ENCODE results near the gene ALG14. TPM values are rescaled to one million over a fixed set of nuclear protein-coding genes. Genes with fewer than 3 reads are reported as not detected.
"Not testable (repeated sequence)": the region's sequence is repeated elsewhere in the genome, so short reads cannot be mapped to it uniquely, and the experiment has no call there.

The ALG14 gene
- total RNA-seq, 2 experiments from 2014 or later, result 2.3 to 3.4 TPM

DNA sequence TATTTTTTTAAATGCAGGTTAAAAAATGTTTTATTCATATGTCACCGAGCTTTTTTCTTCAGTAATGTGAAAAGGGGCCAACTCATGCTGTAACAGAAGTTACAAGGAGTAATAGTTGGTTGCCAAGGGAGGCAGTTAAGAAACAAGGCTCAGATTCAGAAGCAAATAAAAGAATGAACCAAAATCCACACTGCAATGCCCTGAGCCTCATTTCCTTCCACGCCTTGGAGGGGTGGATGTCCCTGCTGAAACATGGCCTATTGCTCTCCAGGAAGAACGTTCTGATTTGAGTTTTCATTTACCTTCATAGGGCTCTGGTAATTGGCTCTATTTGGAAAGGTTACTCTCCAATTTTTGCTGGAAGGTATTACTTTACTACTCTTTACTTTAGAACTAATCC, 24.4 kb downstream of the ALG14 start:
- Mint-ChIP-seq H3K27ac (no peak overlapping the region), H3K4me3 (no peak overlapping the region), H3K9me3 (no peaks in the 10 kb centered on the region), H3K4me1 (no peaks in the 10 kb centered on the region), H3K27me3 (no peaks in the 10 kb centered on the region), H3K36me3 (ENCODE audit: low read depth) (no peaks in the 10 kb centered on the region)
- CTCF ChIA-PET, result no interaction called here
- POLR2A ChIA-PET, result no interaction called here
- no peak for DNase-seq

DNA sequence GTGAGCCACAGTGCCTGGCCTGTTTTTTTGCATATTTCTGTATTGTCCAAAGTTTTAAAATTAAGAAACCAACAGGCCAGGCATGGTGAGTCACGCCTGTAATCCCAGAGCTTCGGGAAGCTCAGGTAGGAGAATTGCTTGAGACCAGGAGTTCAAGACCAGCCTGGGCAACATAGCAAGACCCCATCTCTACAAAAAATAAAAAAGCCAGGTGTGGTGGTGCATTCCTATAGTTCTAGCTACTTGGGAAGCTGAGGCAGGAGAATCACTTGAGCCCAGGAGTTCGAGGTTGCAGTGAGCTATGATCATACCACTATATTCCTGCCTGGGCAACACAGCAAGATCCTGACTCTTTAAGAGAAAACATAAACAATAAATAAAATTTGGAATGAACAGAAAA, 25.1 kb downstream of the ALG14 start:
- H3K27ac Mint-ChIP-seq; H3K9me3 Mint-ChIP-seq; H3K36me3 Mint-ChIP-seq (ENCODE audit: low read depth); H3K27me3 Mint-ChIP-seq; H3K4me1 Mint-ChIP-seq; POLR2A ChIA-PET; CTCF ChIA-PET; H3K4me3 Mint-ChIP-seq; DNase-seq: not testable (repeated sequence)

DNA sequence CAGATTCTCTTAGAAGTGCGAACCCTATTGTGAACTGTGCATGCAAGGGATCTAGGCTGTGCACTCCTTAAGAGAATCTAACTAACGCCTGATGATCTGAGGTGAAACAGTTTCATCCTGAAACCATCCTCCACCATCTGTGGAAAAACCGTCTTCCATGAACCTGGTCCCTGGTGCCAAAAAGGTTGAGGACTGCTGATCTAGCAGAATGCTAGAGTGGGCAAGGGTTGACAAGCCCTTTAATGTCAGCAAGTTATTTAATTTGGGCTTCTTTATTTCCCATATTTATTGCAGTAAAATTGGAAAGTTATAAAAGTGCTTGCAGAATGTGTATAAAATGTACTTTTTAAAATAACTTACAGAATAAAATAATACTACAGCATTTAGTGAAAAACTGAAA, 26.4 kb downstream of the ALG14 start:
- POLR2A ChIA-PET, result no interaction called here

GRCh38 chr1:95043141-95043980, 29.4 kb downstream of the ALG14 start:
- Mint-ChIP-seq H3K27ac (no peak overlapping the region), H3K9me3 (no peaks in the 10 kb centered on the region), H3K27me3 (no peaks in the 10 kb centered on the region), H3K36me3 (ENCODE audit: low read depth) (no peaks in the 10 kb centered on the region), H3K4me3 (no peak overlapping the region), H3K4me1 (no peaks in the 10 kb centered on the region)
- ChIA-PET CTCF (interaction anchor here (0.6 to 2.5 kb wide), 11 partner anchors 10 to 213 kb away, joined by 3 to 30 read pairs (median 4); no protein-coding TSS in a partner anchor), POLR2A (no interaction called here)
- peak; percentile 82 for DNase-seq

More for the DNA sequence above, 26.4 kb downstream of the ALG14 start:
- Mint-ChIP-seq H3K27ac (no peak overlapping the region), H3K9me3 (no peaks in the 10 kb centered on the region), H3K4me1 (no peaks in the 10 kb centered on the region), H3K27me3 (no peaks in the 10 kb centered on the region), H3K36me3 (ENCODE audit: low read depth) (no peaks in the 10 kb centered on the region), H3K4me3 (no peak overlapping the region)
- no peak for DNase-seq
- CTCF ChIA-PET, result no interaction called here

- no peak for DNase-seq
- Mint-ChIP-seq H3K27ac (no peak overlapping the region), H3K27me3 (no peaks in the 10 kb centered on the region), H3K36me3 (ENCODE audit: low read depth) (no peaks in the 10 kb centered on the region), H3K4me3 (no peak overlapping the region), H3K4me1 (no peaks in the 10 kb centered on the region), H3K9me3 (no peaks in the 10 kb centered on the region)
- POLR2A ChIA-PET, result no interaction called here
- CTCF ChIA-PET, result interaction anchor here (1.4 kb wide), 1 partner anchor 188 kb away, joined by 9 read pairs; no protein-coding TSS in a partner anchor
Observed at GRCh38 chr1:95042286-95042685, 30.5 kb downstream of the ALG14 start.

- Mint-ChIP-seq H3K36me3 (ENCODE audit: low read depth) (no peaks in the 10 kb centered on the region), H3K4me3 (no peak overlapping the region), H3K27me3 (no peaks in the 10 kb centered on the region), H3K4me1 (no peaks in the 10 kb centered on the region), H3K27ac (no peak overlapping the region), H3K9me3 (no peaks in the 10 kb centered on the region)
- CTCF ChIA-PET, result interaction anchor here (0.7 to 1.4 kb wide), 2 partner anchors 155 to 187 kb away, joined by 4 to 9 read pairs; no protein-coding TSS in a partner anchor
- peak; percentile 30 for DNase-seq
- POLR2A ChIA-PET, result no interaction called here
Observed at GRCh38 chr1:95041491-95042165, 31.1 kb downstream of the ALG14 start.

GRCh38 chr1:95040032-95040525, 32.7 kb downstream of the ALG14 start:
- CTCF ChIA-PET, result interaction anchor here (0.7 kb wide), 1 partner anchor 189 kb away, joined by 3 read pairs; no protein-coding TSS in a partner anchor
- DNase-seq, result no peak
- Mint-ChIP-seq H3K36me3 (ENCODE audit: low read depth) (no peaks in the 10 kb centered on the region), H3K27ac (no peak overlapping the region), H3K4me3 (no peak overlapping the region), H3K27me3 (no peaks in the 10 kb centered on the region), H3K4me1 (no peaks in the 10 kb centered on the region), H3K9me3 (no peaks in the 10 kb centered on the region)
- POLR2A ChIA-PET, result no interaction called here

- Mint-ChIP-seq H3K27ac (no peak overlapping the region), H3K9me3 (no peaks in the 10 kb centered on the region), H3K4me1 (no peaks in the 10 kb centered on the region), H3K36me3 (ENCODE audit: low read depth) (no peaks in the 10 kb centered on the region), H3K27me3 (no peaks in the 10 kb centered on the region), H3K4me3 (no peak overlapping the region)
- no peak for DNase-seq
- CTCF ChIA-PET, result interaction anchor here (0.7 kb wide), 1 partner anchor 189 kb away, joined by 3 read pairs; no protein-coding TSS in a partner anchor
- POLR2A ChIA-PET, result no interaction called here
Observed at GRCh38 chr1:95039360-95040031, 33.3 kb downstream of the ALG14 start.

- no peak for DNase-seq
- no peak overlapping the region for H3K4me3 Mint-ChIP-seq
- CTCF ChIA-PET, result interaction anchor here (1.8 kb wide), 1 partner anchor 181 kb away, joined by 6 read pairs; no protein-coding TSS in a partner anchor
- no peaks in the 10 kb centered on the region for H3K27me3 Mint-ChIP-seq
- no peak overlapping the region for H3K27ac Mint-ChIP-seq
- H3K4me1 Mint-ChIP-seq, result no peaks in the 10 kb centered on the region
- H3K36me3 Mint-ChIP-seq (ENCODE audit: low read depth), result no peaks in the 10 kb centered on the region
- no peaks in the 10 kb centered on the region for H3K9me3 Mint-ChIP-seq
- POLR2A ChIA-PET, result no interaction called here
Observed at GRCh38 chr1:95035536-95035935, 37.2 kb downstream of the ALG14 start.

GRCh38 chr1:95034506-95034905, 38.2 kb downstream of the ALG14 start:
- H3K27ac Mint-ChIP-seq, result no peak overlapping the region
- no peak overlapping the region for H3K4me3 Mint-ChIP-seq
- H3K9me3 Mint-ChIP-seq, result peaks cover under 1% of the 10 kb centered on the region
- H3K4me1 Mint-ChIP-seq, result no peaks in the 10 kb centered on the region
- DNase-seq, result no peak
- H3K27me3 Mint-ChIP-seq, result no peaks in the 10 kb centered on the region
- no peaks in the 10 kb centered on the region for H3K36me3 Mint-ChIP-seq (ENCODE audit: low read depth)
- POLR2A ChIA-PET, result no interaction called here
- CTCF ChIA-PET, result interaction anchor here (1.1 to 1.8 kb wide), 2 partner anchors 36 to 180 kb away, joined by 5 to 6 read pairs; no protein-coding TSS in a partner anchor

DNA sequence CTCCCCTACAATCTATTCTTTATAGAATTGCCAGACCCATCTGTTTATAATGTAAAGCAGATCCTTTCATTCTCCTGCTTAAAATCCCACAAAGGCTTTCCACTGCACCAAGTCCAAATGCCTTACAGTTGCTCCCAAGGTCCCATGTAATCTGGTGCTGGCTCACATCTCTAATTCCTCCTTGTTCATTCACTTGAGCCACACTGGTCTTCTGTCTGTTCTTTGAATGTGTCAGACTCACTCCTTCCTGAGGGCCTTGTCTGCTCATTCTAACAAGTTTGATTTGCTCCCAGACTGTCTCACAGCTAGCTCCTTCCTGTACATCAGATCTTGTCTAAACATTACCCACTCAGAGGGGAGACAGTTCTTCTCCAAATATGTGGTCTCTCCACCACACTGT, 38.9 kb downstream of the ALG14 start:
- Mint-ChIP-seq H3K27ac (no peak overlapping the region), H3K27me3 (no peaks in the 10 kb centered on the region), H3K36me3 (ENCODE audit: low read depth) (no peaks in the 10 kb centered on the region), H3K9me3 (peaks cover 7% of the 10 kb centered on the region), H3K4me3 (no peak overlapping the region), H3K4me1 (no peaks in the 10 kb centered on the region)
- DNase-seq, result no peak
- CTCF ChIA-PET, result no interaction called here
- POLR2A ChIA-PET, result no interaction called here

GRCh38 chr1:95029532-95029931, 43.2 kb downstream of the ALG14 start:
- CTCF ChIA-PET, result interaction anchor here (0.8 to 1.1 kb wide), 2 partner anchors 14 to 176 kb away, joined by 3 to 6 read pairs; no protein-coding TSS in a partner anchor
- DNase-seq, result no peak
- Mint-ChIP-seq H3K9me3 (peaks cover 7% of the 10 kb centered on the region), H3K4me3 (no peak overlapping the region), H3K36me3 (ENCODE audit: low read depth) (no peaks in the 10 kb centered on the region), H3K27me3 (no peaks in the 10 kb centered on the region), H3K4me1 (no peaks in the 10 kb centered on the region), H3K27ac (no peak overlapping the region)
- POLR2A ChIA-PET, result no interaction called here

DNA sequence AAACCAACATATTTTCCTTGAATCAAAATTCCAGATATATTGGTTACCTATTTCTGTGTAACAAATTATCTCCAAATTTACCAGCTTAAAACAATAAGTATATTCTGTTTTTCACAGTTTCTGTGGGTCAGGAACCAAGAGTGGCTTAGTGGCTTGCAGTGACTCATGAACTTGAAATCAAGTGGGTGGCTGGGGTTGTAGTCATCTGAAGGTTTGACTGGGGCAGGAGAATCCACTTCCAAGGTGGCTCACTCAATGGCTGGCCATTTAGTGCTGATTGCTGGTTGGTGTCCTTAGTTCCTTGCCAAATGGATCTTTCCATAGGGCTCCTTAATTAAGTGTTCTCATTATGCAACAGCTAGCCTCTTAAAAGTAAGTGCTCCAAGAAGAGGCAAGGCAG, 43.8 kb downstream of the ALG14 start:
- Mint-ChIP-seq H3K27me3 (no peaks in the 10 kb centered on the region), H3K9me3 (peaks cover 7% of the 10 kb centered on the region), H3K4me3 (no peak overlapping the region), H3K4me1 (no peaks in the 10 kb centered on the region), H3K36me3 (ENCODE audit: low read depth) (no peaks in the 10 kb centered on the region), H3K27ac (no peak overlapping the region)
- DNase-seq, result no peak
- ChIA-PET CTCF (interaction anchor here (0.8 to 1.1 kb wide), 2 partner anchors 14 to 175 kb away, joined by 3 to 6 read pairs; no protein-coding TSS in a partner anchor), POLR2A (no interaction called here)

All from activated CD4-positive, alpha-beta T cell treated with anti-CD3 and anti-CD28 coated beads, Interleukin-2, amount 10 ng/mL, durations not matched to agents 7 days and 5 days (primary cell).